Esophagus muscularis mucosa (tissue), 4 donors: Measurements from ENCODE around the gene ARAP1. TPM values are rescaled to one million over a fixed set of nuclear protein-coding genes. Genes with fewer than 3 reads are reported as not detected.

Experiments used
- DNase-seq: peaks from one replicate; pipeline ENCODE4 v3.0.0-alpha.2; 2017; ENCODE audit errors: extremely low spot score
- H3K27ac ChIP-seq, 4 donors: fragments of 200-600 bp; sonication (generic); replicated peaks in 1 of 4; 1 replicate in 3 of 4; 2 replicates in 1 of 4; pipeline ENCODE4 v1.5.1; 2016 to 2019; ENCODE audit warnings: mild to moderate bottlenecking in 1 of 4
- H3K27me3 ChIP-seq, 4 donors: fragments of 200-600 bp; sonication (generic); one replicate each; pipeline versions ENCODE4 v1.5.1 to v1.6.0; 2016 to 2019
- H3K36me3 ChIP-seq, 4 donors: fragments of 200-600 bp; sonication (generic); one replicate each; pipeline ENCODE4 v1.5.1; 2016 to 2019
- H3K4me1 ChIP-seq, 4 donors: fragments of 200-600 bp; sonication (generic); one replicate each; pipeline ENCODE4 v1.5.1; 2016 to 2019
- H3K4me3 ChIP-seq, 4 donors: fragments of 200-600 bp; sonication (generic); 1 replicate in 2 of 4; 2 replicates in 2 of 4; pipeline ENCODE4 v1.5.1; 2016 to 2019; ENCODE audit warnings: mild to moderate bottlenecking in 4 of 4, moderate library complexity in 1 of 4
- H3K9me3 ChIP-seq, 4 donors: fragments of 200-600 bp; sonication (generic); 1 replicate in 3 of 4; 2 replicates in 1 of 4; pipeline ENCODE4 v1.5.1; 2016 to 2019
- CTCF ChIP-seq, 3 experiments: fragments of 200-600 bp in 2 of 3; fragments of 450-650 bp in 1 of 3; sonication (generic) in 2 of 3; IDR thresholded peaks; one replicate each; pipeline ENCODE4 v1.5.1; 2017 to 2019; ENCODE audit warnings: antibody characterized with exemption in 3 of 3, mild to moderate bottlenecking in 2 of 3, moderate library complexity in 1 of 3
- EP300 ChIP-seq: sonication (generic); formaldehyde crosslinking; IDR thresholded peaks from one replicate; pipeline ENCODE4 v1.6.1; 2017; ENCODE audit warnings: antibody characterized with exemption
- POLR2A ChIP-seq: fragments of 450-650 bp; IDR thresholded peaks from one replicate; pipeline ENCODE4 v1.6.1; 2017; ENCODE audit warnings: antibody characterized with exemption, moderate library complexity, mild to moderate bottlenecking, low read depth
- POLR2AphosphoS5 ChIP-seq, 2 donors: sonication (generic); formaldehyde crosslinking; IDR thresholded peaks; one replicate each; pipeline ENCODE4 v1.6.1; 2017; ENCODE audit warnings: antibody characterized with exemption in 2 of 2
- WGBS: methylation state at CpG from one replicate; pipeline ENCODE4 v1.1.5; 2018; 5-methylcytosine and 5-hydroxymethylcytosine counted together
- intact Hi-C: fragments of 100-400 bp; cut with DNase I; formaldehyde crosslinking; loops from one replicate; pipeline ENCODE4 v1.15.1; 2023
- total RNA-seq, 4 donors: library from RNA; depleted of rRNA; stranded (reverse); fragments of >200 nt; gene quantifications; one replicate each; pipeline versions ENCODE4 v1.1.0 to v1.2.1, GENCODE V29; 2016

ARAP1 gene
- total RNA-seq, 4 donors from 2014 or later, result 83.7 to 115 (median 110) TPM

GRCh38 chr11:72671152-72672099 is 80.8 kb downstream of the ARAP1 start:
- Histone ChIP-seq H3K4me1 (peaks cover 0 to 5% (median 2%) of the 10 kb centered on the region in 4 donors), H3K4me3 (no peak overlapping the region), H3K36me3 (no peaks in the 10 kb centered on the region), H3K27ac (no peak overlapping the region), H3K27me3 (peaks cover 3 to 92% (median 35%) of the 10 kb centered on the region in 4 donors), H3K9me3 (peaks cover 0 to 9% (median 6%) of the 10 kb centered on the region in 4 donors)
- TF ChIP-seq POLR2AphosphoS5 (IDR thresholded peaks at IDR 0.05), result no peak
- TF ChIP-seq EP300, result no peak
- TF ChIP-seq CTCF (IDR thresholded peaks at IDR 0.05), result no peak
- TF ChIP-seq POLR2A, result no peak
- WGBS, result 47% methylated on average over 8 of the region's 8 CpGs
- intact Hi-C loops, result no loop called here
- DNase-seq, result no peak

GRCh38 chr11:72670041-72670440 is 82.2 kb downstream of the ARAP1 start:
- WGBS, result 53% methylated on average over 4 of the region's 4 CpGs
- Histone ChIP-seq H3K27me3 (peaks cover 3 to 88% (median 23%) of the 10 kb centered on the region in 4 donors), H3K4me3 (no peak overlapping the region), H3K36me3 (no peaks in the 10 kb centered on the region), H3K27ac (no peak overlapping the region), H3K9me3 (peaks cover 0 to 9% (median 6%) of the 10 kb centered on the region in 4 donors), H3K4me1 (peaks cover 0 to 5% (median 2%) of the 10 kb centered on the region in 4 donors)
- DNase-seq, result no peak
- intact Hi-C loops, result no loop called here
- TF ChIP-seq CTCF (IDR thresholded peaks at IDR 0.05) (no peak), EP300 (no peak), POLR2AphosphoS5 (IDR thresholded peaks at IDR 0.05) (no peak), POLR2A (no peak)

GRCh38 chr11:72669527-72669926 is 82.7 kb downstream of the ARAP1 start:
- no peak for DNase-seq
- intact Hi-C loops, result no loop called here
- Histone ChIP-seq H3K27me3 (peaks cover 3 to 88% (median 19%) of the 10 kb centered on the region in 4 donors), H3K4me3 (no peak overlapping the region), H3K9me3 (peaks cover 0 to 9% (median 6%) of the 10 kb centered on the region in 4 donors), H3K4me1 (peaks cover 0 to 5% (median 2%) of the 10 kb centered on the region in 4 donors), H3K27ac (no peak overlapping the region), H3K36me3 (no peaks in the 10 kb centered on the region)
- 54% methylated on average over 8 of the region's 8 CpGs for WGBS
- TF ChIP-seq POLR2AphosphoS5 (IDR thresholded peaks at IDR 0.05) (no peak), CTCF (IDR thresholded peaks at IDR 0.05) (no peak)

- H3K27me3 ChIP-seq, result peaks cover 0 to 84% (median 14%) of the 10 kb centered on the region in 4 donors
- intact Hi-C loops, result no loop called here
- H3K4me3 ChIP-seq, result no peak overlapping the region
- no peaks in the 10 kb centered on the region for H3K36me3 ChIP-seq
- peaks cover 0 to 5% (median under 1%) of the 10 kb centered on the region in 4 donors for H3K4me1 ChIP-seq
- no peak for DNase-seq
- TF ChIP-seq POLR2AphosphoS5 (IDR thresholded peaks at IDR 0.05) (no peak), CTCF (IDR thresholded peaks at IDR 0.05) (no peak), EP300 (no peak), POLR2A (no peak)
- peaks cover 0 to 9% (median 6%) of the 10 kb centered on the region in 4 donors for H3K9me3 ChIP-seq
- WGBS, result 65% methylated on average over 7 of the region's 7 CpGs
- no peak overlapping the region for H3K27ac ChIP-seq
These were observed 83.4 kb downstream of the ARAP1 start for GRCh38 chr11:72668629-72669347.
